Gastrocnemius medialis (tissue), 4 donors: ENCODE results near the gene NCCRP1.

Experiments
- POLR2A ChIP-seq, 2 donors: fragments of 450-650 bp; IDR thresholded peaks; one replicate each; pipeline ENCODE4 v1.6.1; 2017; ENCODE audit warnings: antibody characterized with exemption in 2 of 2, mild to moderate bottlenecking in 2 of 2, moderate library complexity in 2 of 2
- TF ChIP-seq, protein P1 (sequence below), 5 experiments: fragments of 450-650 bp in 3 of 5; fragments of 200-600 bp in 2 of 5; sonication (generic) in 2 of 5; IDR thresholded peaks in 4 of 5; conservative IDR thresholded peaks in 1 of 5; 1 replicate in 4 of 5; 2 replicates in 1 of 5; pipeline ENCODE4 v1.5.1; 2016 to 2019; ENCODE audit warnings: antibody characterized with exemption in 5 of 5, mild to moderate bottlenecking in 3 of 5, moderate library complexity in 3 of 5

DNA sequence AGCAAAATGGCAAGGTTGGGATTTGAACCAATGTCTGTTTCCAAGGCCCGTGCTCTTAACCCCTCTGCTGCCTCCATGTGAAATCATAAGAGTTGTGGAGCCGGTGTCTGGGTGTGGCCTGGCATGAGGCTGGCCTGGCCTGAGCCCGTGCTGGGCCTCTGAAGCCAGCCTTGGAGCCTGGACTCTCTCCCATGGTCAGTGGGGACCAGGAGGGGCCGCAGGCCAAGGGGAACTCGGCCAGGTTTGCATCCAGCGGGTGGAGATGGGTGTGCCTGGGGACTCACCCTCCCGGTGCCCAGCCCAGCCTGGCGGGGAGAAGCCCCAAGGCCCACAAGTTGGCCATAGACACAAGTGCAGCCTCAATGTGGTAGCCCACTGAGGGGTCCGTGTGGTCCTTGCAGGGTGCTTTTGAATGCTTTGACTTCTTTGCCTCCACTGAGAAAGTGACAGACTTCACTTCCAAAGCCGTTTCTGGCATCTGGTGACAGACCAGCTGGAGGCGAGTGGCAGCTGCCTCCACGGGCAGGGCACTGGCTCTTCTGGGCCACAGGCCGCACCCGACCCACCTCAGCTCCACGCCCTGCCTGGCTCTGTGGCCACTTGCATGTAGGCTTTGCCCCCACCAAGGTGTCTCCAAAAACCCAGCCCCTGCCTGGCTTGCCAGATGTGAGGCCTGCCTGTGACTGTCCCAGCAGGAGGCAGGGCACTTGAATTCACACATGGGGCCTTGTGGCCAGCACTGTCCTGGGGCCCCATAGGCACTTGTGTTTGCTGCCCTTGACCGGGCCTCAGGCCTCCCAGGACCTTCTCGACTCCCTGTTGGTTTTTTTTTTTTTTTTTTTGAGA lies 26.2 kb upstream of the NCCRP1 start:
- TF ChIP-seq, protein P1, sequence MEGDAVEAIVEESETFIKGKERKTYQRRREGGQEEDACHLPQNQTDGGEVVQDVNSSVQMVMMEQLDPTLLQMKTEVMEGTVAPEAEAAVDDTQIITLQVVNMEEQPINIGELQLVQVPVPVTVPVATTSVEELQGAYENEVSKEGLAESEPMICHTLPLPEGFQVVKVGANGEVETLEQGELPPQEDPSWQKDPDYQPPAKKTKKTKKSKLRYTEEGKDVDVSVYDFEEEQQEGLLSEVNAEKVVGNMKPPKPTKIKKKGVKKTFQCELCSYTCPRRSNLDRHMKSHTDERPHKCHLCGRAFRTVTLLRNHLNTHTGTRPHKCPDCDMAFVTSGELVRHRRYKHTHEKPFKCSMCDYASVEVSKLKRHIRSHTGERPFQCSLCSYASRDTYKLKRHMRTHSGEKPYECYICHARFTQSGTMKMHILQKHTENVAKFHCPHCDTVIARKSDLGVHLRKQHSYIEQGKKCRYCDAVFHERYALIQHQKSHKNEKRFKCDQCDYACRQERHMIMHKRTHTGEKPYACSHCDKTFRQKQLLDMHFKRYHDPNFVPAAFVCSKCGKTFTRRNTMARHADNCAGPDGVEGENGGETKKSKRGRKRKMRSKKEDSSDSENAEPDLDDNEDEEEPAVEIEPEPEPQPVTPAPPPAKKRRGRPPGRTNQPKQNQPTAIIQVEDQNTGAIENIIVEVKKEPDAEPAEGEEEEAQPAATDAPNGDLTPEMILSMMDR (IDR thresholded peaks at IDR 0.05 in 4 of 5, conservative IDR thresholded peaks at IDR 0.05 in 1 of 5): no peak
- no peak for TF ChIP-seq POLR2A (IDR thresholded peaks at IDR 0.05)
